Panc1 (cell line): Measurements from ENCODE around the gene OTOG.

Experiments
- CTCF ChIP-seq: fragments of 450-650 bp; IDR thresholded peaks from 2 replicates; pipeline ENCODE4 v1.5.1; 2017; ENCODE audit warnings: mild to moderate bottlenecking
- POLR2AphosphoS5 ChIP-seq: IDR thresholded peaks from 2 replicates; pipeline ENCODE4 v1.6.1; 2012; ENCODE audit warnings: mild to moderate bottlenecking, low read depth, low read length, moderate library complexity

- TF ChIP-seq CTCF (no peak), POLR2AphosphoS5 (no peak)
Observed at GRCh38 chr11:17645190-17645970, 98.3 kb downstream of the OTOG start.
